ENCODE results near the gene OAT.

Gene OAT

DNA sequence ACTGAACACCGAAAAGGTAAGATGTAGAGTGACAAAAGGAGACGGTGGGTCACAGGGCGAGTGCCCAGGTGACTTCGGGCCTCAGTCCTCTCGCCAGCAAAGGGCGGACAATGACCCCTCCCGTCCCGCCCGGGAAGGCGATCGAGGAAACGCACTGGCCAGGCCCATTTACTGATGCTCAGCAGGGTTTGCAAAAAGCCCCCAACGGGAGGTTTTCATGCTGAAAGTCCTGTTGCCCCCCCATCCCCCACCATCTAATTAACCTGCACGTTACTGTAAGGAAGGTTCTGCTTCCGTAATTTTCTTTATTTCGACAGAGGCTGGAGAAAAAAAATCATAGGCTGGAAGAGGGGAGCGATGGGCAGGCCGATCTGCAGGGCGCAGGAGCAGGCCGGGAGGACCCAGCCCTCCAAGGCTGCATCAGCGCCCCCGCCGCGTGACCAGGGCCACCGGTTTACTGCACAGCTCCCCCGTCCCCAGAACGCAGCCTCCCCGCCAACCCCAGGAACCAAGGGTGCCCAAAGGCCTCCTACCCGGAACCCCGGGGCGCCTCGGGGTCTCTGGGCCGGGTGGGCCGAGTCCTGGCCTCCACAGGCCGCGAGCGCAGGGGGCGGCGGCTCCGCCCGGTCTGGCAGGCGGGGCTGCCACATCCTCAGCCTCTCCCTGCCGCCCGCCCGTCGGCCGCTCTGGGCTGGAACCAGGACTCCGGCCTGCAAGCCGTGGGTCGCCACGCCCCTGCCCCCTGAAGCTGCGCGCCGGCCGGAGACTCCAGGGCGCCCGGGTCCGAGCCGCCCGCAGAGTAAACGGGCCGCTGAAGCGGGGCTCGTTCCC, 613 bp downstream of the OAT start:
- Histone ChIP-seq H3K9ac (ENCODE audit: low read length) (peak overlapping the region; percentile 85), H3K4me1 (ENCODE audit: control insufficient read depth, insufficient read depth, low read length) (peaks cover 41% of the 10 kb centered on the region), H3K4me3 (ENCODE audit: low read length) (peak overlapping the region; percentile 86), H3K9me3 (ENCODE audit: control insufficient read depth, low read length) (no peaks in the 10 kb centered on the region), H3K36me3 (ENCODE audit: control insufficient read depth, insufficient read depth, low read length, severe bottlenecking) (no peaks in the 10 kb centered on the region), H3K27me3 (replicated peaks; ENCODE audit: control insufficient read depth, insufficient read depth, low read length) (peaks cover 28% of the 10 kb centered on the region)
- DNase-seq (ENCODE audit: low read depth), result peak; percentile 81

DNA sequence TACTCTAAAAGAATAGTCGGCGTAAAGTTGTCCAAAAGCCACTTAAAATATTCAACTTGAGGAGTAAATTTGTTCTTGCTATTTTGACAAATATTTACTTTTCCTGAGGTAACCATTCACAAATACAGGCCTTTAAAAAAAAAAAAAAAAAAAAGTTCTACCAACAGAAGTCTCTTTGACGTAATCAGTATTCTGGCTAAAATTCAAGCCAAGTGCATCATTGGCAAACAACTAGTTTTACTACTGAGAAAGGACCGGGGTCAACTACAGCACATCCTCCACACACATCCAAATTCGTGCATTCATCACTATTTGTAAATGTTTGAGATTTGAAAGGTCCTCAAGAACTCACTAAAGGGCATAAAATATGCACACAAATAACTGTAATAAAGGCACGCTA, 2.0 kb downstream of the OAT start:
- H3K9me3 ChIP-seq (ENCODE audit: control insufficient read depth, low read length), result no peaks in the 10 kb centered on the region
- no peaks in the 10 kb centered on the region for H3K36me3 ChIP-seq (ENCODE audit: control insufficient read depth, insufficient read depth, low read length, severe bottlenecking)
- H3K4me1 ChIP-seq (ENCODE audit: control insufficient read depth, insufficient read depth, low read length), result peaks cover 41% of the 10 kb centered on the region
- peaks cover 19% of the 10 kb centered on the region for H3K27me3 ChIP-seq (replicated peaks; ENCODE audit: control insufficient read depth, insufficient read depth, low read length)
- no peak overlapping the region for H3K9ac ChIP-seq (ENCODE audit: low read length)
- DNase-seq (ENCODE audit: low read depth), result no peak
- H3K4me3 ChIP-seq (ENCODE audit: low read length), result peak overlapping the region; percentile 86

DNA sequence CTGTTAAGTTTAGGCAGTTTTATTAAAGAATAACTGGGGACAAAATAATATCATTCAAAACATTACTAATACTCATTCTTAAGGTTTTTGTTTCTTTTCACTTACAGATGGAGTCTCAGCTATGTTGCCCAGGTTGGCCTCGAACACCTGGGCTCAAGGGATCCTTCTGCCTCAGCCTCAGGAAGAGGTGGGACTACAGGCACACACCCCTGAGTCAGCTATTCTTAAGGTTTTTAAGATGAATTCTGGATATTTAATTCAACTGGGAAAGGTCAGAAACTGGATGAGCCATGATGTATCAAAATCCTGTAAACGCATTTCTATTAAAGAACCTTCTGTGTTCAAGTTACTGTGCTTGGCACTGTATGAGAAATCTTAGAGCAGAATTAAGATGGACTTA, 3.5 kb downstream of the OAT start:
- Histone ChIP-seq H3K9ac (ENCODE audit: low read length) (no peak overlapping the region), H3K27me3 (replicated peaks; ENCODE audit: control insufficient read depth, insufficient read depth, low read length) (peaks cover 7% of the 10 kb centered on the region), H3K4me3 (ENCODE audit: low read length) (peak overlapping the region; percentile 62), H3K4me1 (ENCODE audit: control insufficient read depth, insufficient read depth, low read length) (peaks cover 43% of the 10 kb centered on the region), H3K36me3 (ENCODE audit: control insufficient read depth, insufficient read depth, low read length, severe bottlenecking) (peaks cover 6% of the 10 kb centered on the region), H3K9me3 (ENCODE audit: control insufficient read depth, low read length) (no peaks in the 10 kb centered on the region)
- DNase-seq (ENCODE audit: low read depth), result no peak

DNA sequence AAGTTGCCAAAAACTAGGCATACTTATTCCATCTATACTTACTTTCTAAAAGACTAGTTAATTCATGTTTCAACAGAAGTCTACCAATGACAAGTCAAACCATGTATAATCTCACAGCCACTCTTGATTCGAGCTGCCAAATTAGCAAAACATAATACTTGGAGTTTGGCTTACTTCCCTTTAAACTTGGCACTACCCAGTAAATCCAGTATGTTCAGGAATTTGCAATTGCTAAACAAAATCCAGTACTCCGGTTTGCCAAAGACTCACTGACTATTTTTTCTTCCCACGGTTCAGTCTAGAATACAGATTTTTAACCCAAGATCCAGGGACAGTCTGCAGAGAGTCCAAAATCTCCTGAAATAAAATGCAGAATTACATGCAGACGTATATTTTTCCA, 4.6 kb downstream of the OAT start:
- Histone ChIP-seq H3K4me3 (ENCODE audit: low read length) (peak overlapping the region; percentile 12), H3K27me3 (replicated peaks; ENCODE audit: control insufficient read depth, insufficient read depth, low read length) (no peaks in the 10 kb centered on the region), H3K4me1 (ENCODE audit: control insufficient read depth, insufficient read depth, low read length) (peaks cover 49% of the 10 kb centered on the region), H3K9ac (ENCODE audit: low read length) (no peak overlapping the region), H3K9me3 (ENCODE audit: control insufficient read depth, low read length) (no peaks in the 10 kb centered on the region), H3K36me3 (ENCODE audit: control insufficient read depth, insufficient read depth, low read length, severe bottlenecking) (peaks cover 16% of the 10 kb centered on the region)
- peak; percentile 71 for DNase-seq (ENCODE audit: low read depth)

DNA sequence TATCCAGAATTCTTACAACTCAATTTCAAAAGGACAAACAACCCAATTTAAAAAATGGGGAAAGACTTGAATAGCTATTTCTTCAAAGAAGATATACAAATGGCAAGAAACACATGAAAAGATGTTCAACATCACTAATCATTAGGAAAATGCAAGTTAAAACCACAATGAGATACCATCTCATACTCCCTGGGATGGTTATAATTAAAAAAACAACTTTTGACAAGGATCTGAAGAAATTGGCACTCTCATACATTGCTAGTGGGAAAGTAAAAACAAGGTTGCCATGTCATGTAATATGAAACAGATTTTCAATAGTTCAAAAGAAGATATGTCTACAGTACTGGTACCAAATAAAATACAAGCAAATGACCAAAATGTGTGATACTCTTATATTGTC, 9.0 kb downstream of the OAT start:
- H3K27me3 ChIP-seq (replicated peaks; ENCODE audit: control insufficient read depth, insufficient read depth, low read length), result no peaks in the 10 kb centered on the region
- no peak overlapping the region for H3K9ac ChIP-seq (ENCODE audit: low read length)
- peaks cover 51% of the 10 kb centered on the region for H3K36me3 ChIP-seq (ENCODE audit: control insufficient read depth, insufficient read depth, low read length, severe bottlenecking)
- peak; percentile 61 for DNase-seq (ENCODE audit: low read depth)
- peaks cover 21% of the 10 kb centered on the region for H3K4me1 ChIP-seq (ENCODE audit: control insufficient read depth, insufficient read depth, low read length)
- no peaks in the 10 kb centered on the region for H3K9me3 ChIP-seq (ENCODE audit: control insufficient read depth, low read length)
- H3K4me3 ChIP-seq (ENCODE audit: low read length), result no peak overlapping the region

DNA sequence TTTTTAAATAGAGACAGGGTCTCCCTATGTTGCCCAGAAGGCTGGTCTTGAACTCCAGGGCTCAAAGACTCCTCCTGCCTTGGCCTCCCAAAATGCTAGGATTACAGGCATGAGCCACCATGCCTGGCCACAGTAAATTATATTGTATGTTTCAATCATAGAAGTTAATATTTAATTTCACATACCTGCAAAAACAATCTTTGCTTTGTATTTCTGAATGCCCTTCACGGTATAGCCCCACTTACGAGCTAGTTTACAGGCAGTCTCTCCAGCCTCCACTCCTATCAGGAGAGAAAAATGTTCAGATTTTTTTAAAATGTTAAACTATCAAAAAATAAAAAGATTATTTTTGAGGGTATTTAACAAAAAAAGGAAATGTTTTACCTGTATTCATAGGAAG, 10.4 kb downstream of the OAT start:
- no peaks in the 10 kb centered on the region for H3K27me3 ChIP-seq (replicated peaks; ENCODE audit: control insufficient read depth, insufficient read depth, low read length)
- H3K4me1 ChIP-seq (ENCODE audit: control insufficient read depth, insufficient read depth, low read length), result peaks cover 8% of the 10 kb centered on the region
- no peak overlapping the region for H3K4me3 ChIP-seq (ENCODE audit: low read length)
- H3K9ac ChIP-seq (ENCODE audit: low read length), result no peak overlapping the region
- H3K9me3 ChIP-seq (ENCODE audit: control insufficient read depth, low read length), result no peaks in the 10 kb centered on the region
- DNase-seq (ENCODE audit: low read depth), result no peak
- peaks cover 61% of the 10 kb centered on the region for H3K36me3 ChIP-seq (ENCODE audit: control insufficient read depth, insufficient read depth, low read length, severe bottlenecking)

DNA sequence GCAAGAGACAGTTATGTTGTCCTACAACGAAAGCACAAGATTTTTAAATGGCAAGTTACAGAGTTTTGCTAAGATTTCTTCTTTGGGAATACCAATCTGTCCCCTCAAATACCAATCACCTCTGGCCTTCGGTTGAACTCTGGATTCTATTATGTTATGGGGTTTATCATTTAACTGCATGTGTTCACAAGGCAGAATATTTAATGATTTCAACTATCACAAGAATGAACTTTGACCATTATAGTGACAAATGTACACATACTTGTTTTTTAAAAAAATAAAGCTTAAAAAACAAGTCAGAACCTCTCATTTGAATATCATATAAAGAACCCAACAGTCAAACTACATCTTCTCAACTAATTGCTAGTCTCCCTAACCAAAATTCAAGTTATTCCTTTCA, 11.3 kb downstream of the OAT start:
- Histone ChIP-seq H3K9ac (ENCODE audit: low read length) (no peak overlapping the region), H3K9me3 (ENCODE audit: control insufficient read depth, low read length) (no peaks in the 10 kb centered on the region), H3K4me1 (ENCODE audit: control insufficient read depth, insufficient read depth, low read length) (peaks cover 10% of the 10 kb centered on the region), H3K36me3 (ENCODE audit: control insufficient read depth, insufficient read depth, low read length, severe bottlenecking) (peaks cover 70% of the 10 kb centered on the region), H3K4me3 (ENCODE audit: low read length) (no peak overlapping the region), H3K27me3 (replicated peaks; ENCODE audit: control insufficient read depth, insufficient read depth, low read length) (no peaks in the 10 kb centered on the region)
- no peak for DNase-seq (ENCODE audit: low read depth)

DNA sequence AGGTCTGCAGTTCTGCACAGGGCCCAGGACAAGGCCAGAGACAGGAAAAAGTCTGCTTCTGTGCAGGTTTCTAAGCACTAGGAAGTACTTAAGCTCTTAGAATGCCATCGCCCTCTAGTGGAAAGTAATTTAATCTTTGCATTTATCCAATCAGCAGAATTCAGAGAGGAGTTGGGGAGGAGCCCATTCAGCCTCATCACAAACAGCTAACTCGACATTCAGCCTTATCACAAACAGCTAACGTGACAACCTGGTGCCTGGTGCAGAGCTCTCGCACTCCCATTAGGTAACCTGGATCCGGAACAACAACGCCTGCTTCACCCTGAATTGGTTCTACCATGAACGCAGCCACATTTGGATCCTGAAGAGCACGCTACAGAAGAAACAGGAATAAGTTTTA, 15.2 kb downstream of the OAT start:
- Histone ChIP-seq H3K9ac (ENCODE audit: low read length) (no peak overlapping the region), H3K36me3 (ENCODE audit: control insufficient read depth, insufficient read depth, low read length, severe bottlenecking) (peaks cover 83% of the 10 kb centered on the region), H3K4me1 (ENCODE audit: control insufficient read depth, insufficient read depth, low read length) (peaks cover 4% of the 10 kb centered on the region), H3K27me3 (replicated peaks; ENCODE audit: control insufficient read depth, insufficient read depth, low read length) (no peaks in the 10 kb centered on the region), H3K4me3 (ENCODE audit: low read length) (no peak overlapping the region), H3K9me3 (ENCODE audit: control insufficient read depth, low read length) (no peaks in the 10 kb centered on the region)
- DNase-seq (ENCODE audit: low read depth), result peak; percentile 92

DNA sequence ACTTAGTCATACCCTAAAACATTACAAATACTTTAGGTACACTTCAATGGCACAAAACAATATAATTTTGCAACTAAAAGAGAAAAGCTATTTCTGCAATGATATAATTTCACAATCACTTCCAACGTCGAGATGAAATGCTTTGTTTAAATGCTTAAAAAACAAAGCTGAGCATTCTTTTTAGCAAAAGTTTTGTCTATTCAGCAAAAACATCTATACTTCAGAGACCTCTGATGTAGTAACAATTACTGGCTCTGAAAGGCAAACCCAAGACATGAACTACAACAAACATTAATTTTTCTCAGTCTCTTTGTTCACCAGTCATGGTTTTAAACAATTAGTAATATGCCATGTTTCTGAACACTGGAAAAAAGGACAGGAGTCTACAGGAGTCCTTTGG, 16.4 kb downstream of the OAT start:
- Histone ChIP-seq H3K4me3 (ENCODE audit: low read length) (no peak overlapping the region), H3K36me3 (ENCODE audit: control insufficient read depth, insufficient read depth, low read length, severe bottlenecking) (peaks cover 85% of the 10 kb centered on the region)

DNA sequence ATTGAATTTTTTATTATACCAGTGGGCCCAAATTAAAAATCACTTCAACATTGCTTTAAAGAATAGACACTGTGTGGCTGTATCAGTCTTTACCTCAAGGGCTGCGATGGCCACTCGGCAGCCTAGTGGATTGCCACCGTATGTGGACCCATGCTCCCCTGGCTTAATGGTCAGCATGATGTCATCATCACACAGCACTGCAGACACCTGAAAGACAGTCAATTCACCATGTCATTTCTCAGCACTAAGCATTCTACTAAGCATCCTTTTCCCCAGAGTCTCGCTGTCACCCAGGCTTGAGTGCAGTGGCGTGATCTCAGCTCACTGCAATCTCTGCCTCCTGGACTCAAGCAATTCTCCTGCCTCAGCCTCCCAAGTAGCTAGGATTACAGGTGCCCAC, 17.1 kb downstream of the OAT start:
- peaks cover 4% of the 10 kb centered on the region for H3K4me1 ChIP-seq (ENCODE audit: control insufficient read depth, insufficient read depth, low read length)
- no peaks in the 10 kb centered on the region for H3K9me3 ChIP-seq (ENCODE audit: control insufficient read depth, low read length)
- no peak for DNase-seq (ENCODE audit: low read depth)
- H3K36me3 ChIP-seq (ENCODE audit: control insufficient read depth, insufficient read depth, low read length, severe bottlenecking), result peaks cover 85% of the 10 kb centered on the region
- H3K9ac ChIP-seq (ENCODE audit: low read length), result no peak overlapping the region
- H3K4me3 ChIP-seq (ENCODE audit: low read length), result no peak overlapping the region
- H3K27me3 ChIP-seq (replicated peaks; ENCODE audit: control insufficient read depth, insufficient read depth, low read length), result no peaks in the 10 kb centered on the region

More for the DNA sequence above, 16.4 kb downstream of the OAT start:
- Histone ChIP-seq H3K9me3 (ENCODE audit: control insufficient read depth, low read length) (no peaks in the 10 kb centered on the region), H3K4me1 (ENCODE audit: control insufficient read depth, insufficient read depth, low read length) (peaks cover 4% of the 10 kb centered on the region), H3K27me3 (replicated peaks; ENCODE audit: control insufficient read depth, insufficient read depth, low read length) (no peaks in the 10 kb centered on the region), H3K9ac (ENCODE audit: low read length) (no peak overlapping the region)
- DNase-seq (ENCODE audit: low read depth), result no peak

DNA sequence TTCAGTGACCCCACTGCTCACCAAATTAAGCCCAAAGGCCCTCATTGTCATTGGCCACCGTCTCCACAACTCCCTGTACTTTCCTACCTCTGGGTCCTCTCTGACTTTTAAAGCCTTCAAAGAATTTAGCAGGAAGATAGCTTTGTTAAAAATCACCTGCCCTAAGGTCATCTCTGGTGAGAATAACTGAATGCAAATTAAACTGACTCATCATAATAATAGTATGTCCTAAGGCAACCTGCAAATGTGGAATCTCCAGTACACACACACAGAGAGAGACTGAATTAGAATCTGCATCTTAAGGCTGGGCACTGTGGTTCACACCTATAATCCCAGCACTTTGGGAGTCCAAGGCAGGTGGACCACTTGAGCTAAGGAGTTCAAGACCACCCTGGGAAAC, 24.1 kb downstream of the OAT start:
- H3K4me3 ChIP-seq (ENCODE audit: low read length), result no peak overlapping the region
- H3K36me3 ChIP-seq (ENCODE audit: control insufficient read depth, insufficient read depth, low read length, severe bottlenecking), result peaks cover 28% of the 10 kb centered on the region
- peaks cover 4% of the 10 kb centered on the region for H3K9me3 ChIP-seq (ENCODE audit: control insufficient read depth, low read length)
- H3K4me1 ChIP-seq (ENCODE audit: control insufficient read depth, insufficient read depth, low read length), result peaks cover under 1% of the 10 kb centered on the region
- H3K27me3 ChIP-seq (replicated peaks; ENCODE audit: control insufficient read depth, insufficient read depth, low read length), result peaks cover 7% of the 10 kb centered on the region
- DNase-seq (ENCODE audit: low read depth), result no peak
- no peak overlapping the region for H3K9ac ChIP-seq (ENCODE audit: low read length)
